Ascending aorta (tissue), 2 donors: Measurements from ENCODE around the gene POU2F2. TPM values are rescaled to one million over a fixed set of nuclear protein-coding genes. Genes with fewer than 3 reads are reported as not detected.

ENCODE experiments used
- DNase-seq, 2 donors: peaks; one replicate each; pipeline ENCODE4 v3.0.0-alpha.2; 2019; ENCODE audit warnings: low spot score in 2 of 2
- H3K27ac ChIP-seq, 2 donors: fragments of 200-600 bp; sonication (generic); one replicate each; pipeline ENCODE4 v1.5.1; 2016 to 2017; ENCODE audit warnings: mild to moderate bottlenecking in 1 of 2
- H3K27me3 ChIP-seq: fragments of 200-600 bp; sonication (generic); one replicate; pipeline ENCODE4 v1.5.1; 2017
- H3K36me3 ChIP-seq, 2 donors: fragments of 200-600 bp; sonication (generic); one replicate each; pipeline ENCODE4 v1.5.1; 2016
- H3K4me1 ChIP-seq, 2 donors: fragments of 200-600 bp; sonication (generic); one replicate each; pipeline ENCODE4 v1.5.1; 2016 to 2017; ENCODE audit warnings: mild to moderate bottlenecking in 1 of 2
- H3K4me3 ChIP-seq, 2 donors: fragments of 200-600 bp; sonication (generic); one replicate each; pipeline ENCODE4 v1.5.1; 2016 to 2017; ENCODE audit warnings: mild to moderate bottlenecking in 1 of 2
- H3K9me3 ChIP-seq, 2 donors: fragments of 200-600 bp; sonication (generic); one replicate each; pipeline ENCODE4 v1.5.1; 2016
- CTCF ChIP-seq, 3 experiments: fragments of 200-600 bp in 2 of 3; fragments of 450-650 bp in 1 of 3; sonication (generic) in 2 of 3; IDR thresholded peaks; one replicate each; pipeline ENCODE4 v1.5.1; 2016 to 2019; ENCODE audit warnings: antibody characterized with exemption in 3 of 3, mild to moderate bottlenecking in 1 of 3, moderate library complexity in 1 of 3
- intact Hi-C: fragments of 100-400 bp; cut with DNase I; formaldehyde crosslinking; loops from one replicate; pipeline ENCODE4 v1.15.1; 2023
- total RNA-seq: library from RNA; depleted of rRNA; stranded (reverse); fragments of >200 nt; gene quantifications from one replicate; pipeline ENCODE4 v1.1.0, GENCODE V29; 2016

The POU2F2 gene
- total RNA-seq, 1 donor from 2014 or later: not detected

GRCh38 chr19:42079886-42080763, 52.1 kb downstream of the POU2F2 start:
- H3K9me3 ChIP-seq: no peaks in the 10 kb centered on the region
- TF ChIP-seq CTCF (IDR thresholded peaks at IDR 0.05): no peak
- intact Hi-C loops: loop anchor here (5.0 to 10.0 kb wide), 8 partner anchors 142 to 815 kb away; partner anchors contain the start of genes ARHGEF1, DMAC2, GSK3A and HNRNPUL1
- no peak overlapping the region for H3K27ac ChIP-seq
- no peak for DNase-seq
- H3K36me3 ChIP-seq: peaks cover 37 to 55% of the 10 kb centered on the region in 2 donors
- H3K27me3 ChIP-seq: no peaks in the 10 kb centered on the region
- no peak overlapping the region for H3K4me3 ChIP-seq
- peaks cover 5 to 10% of the 10 kb centered on the region in 2 donors for H3K4me1 ChIP-seq

GRCh38 chr19:42079276-42079669, 53.0 kb downstream of the POU2F2 start:
- intact Hi-C loops: loop anchor here (5.0 to 10.0 kb wide), 8 partner anchors 143 to 814 kb away; partner anchors contain the start of genes ARHGEF1, DMAC2, GSK3A and HNRNPUL1
- Histone ChIP-seq H3K27me3 (no peaks in the 10 kb centered on the region), H3K4me1 (peaks cover 5 to 15% of the 10 kb centered on the region in 2 donors), H3K36me3 (peaks cover 37 to 55% of the 10 kb centered on the region in 2 donors), H3K9me3 (no peaks in the 10 kb centered on the region), H3K4me3 (no peak overlapping the region), H3K27ac (no peak overlapping the region)
- TF ChIP-seq CTCF (IDR thresholded peaks at IDR 0.05): no peak
- no peak for DNase-seq

GRCh38 chr19:42078538-42079275, 53.5 kb downstream of the POU2F2 start:
- peaks cover 37 to 49% of the 10 kb centered on the region in 2 donors for H3K36me3 ChIP-seq
- intact Hi-C loops: loop anchor here (5.0 to 10.0 kb wide), 8 partner anchors 144 to 814 kb away; partner anchors contain the start of genes ARHGEF1, DMAC2, GSK3A and HNRNPUL1
- H3K4me1 ChIP-seq: peaks cover 5 to 15% of the 10 kb centered on the region in 2 donors
- H3K9me3 ChIP-seq: no peaks in the 10 kb centered on the region
- TF ChIP-seq CTCF (IDR thresholded peaks at IDR 0.05): no peak
- no peak overlapping the region for H3K4me3 ChIP-seq
- no peak overlapping the region for H3K27ac ChIP-seq
- no peaks in the 10 kb centered on the region for H3K27me3 ChIP-seq
- DNase-seq: no peak

- H3K27ac ChIP-seq: no peak overlapping the region
- DNase-seq: no peak
- peaks cover 37 to 46% of the 10 kb centered on the region in 2 donors for H3K36me3 ChIP-seq
- H3K27me3 ChIP-seq: no peaks in the 10 kb centered on the region
- intact Hi-C loops: loop anchor here (5.0 to 10.0 kb wide), 8 partner anchors 144 to 813 kb away; partner anchors contain the start of genes ARHGEF1, DMAC2, GSK3A and HNRNPUL1
- H3K4me3 ChIP-seq: no peak overlapping the region
- H3K4me1 ChIP-seq: peaks cover 5 to 15% of the 10 kb centered on the region in 2 donors
- no peaks in the 10 kb centered on the region for H3K9me3 ChIP-seq
- TF ChIP-seq CTCF (IDR thresholded peaks at IDR 0.05): no peak
Measured at GRCh38 chr19:42078058-42078457, 54.2 kb downstream of the POU2F2 start.

GRCh38 chr19:42076380-42076944, 55.8 kb downstream of the POU2F2 start:
- peaks cover 30 to 32% of the 10 kb centered on the region in 2 donors for H3K36me3 ChIP-seq
- peaks cover 5 to 15% of the 10 kb centered on the region in 2 donors for H3K4me1 ChIP-seq
- peak overlapping the region; percentile 93 for H3K27ac ChIP-seq
- no peaks in the 10 kb centered on the region for H3K9me3 ChIP-seq
- TF ChIP-seq CTCF (IDR thresholded peaks at IDR 0.05): no peak
- peak in 1 of 2 donors; percentile 75 for DNase-seq
- intact Hi-C loops: loop anchor here (5.0 to 10.0 kb wide), 8 partner anchors 146 to 812 kb away; partner anchors contain the start of genes ARHGEF1, DMAC2, GSK3A and HNRNPUL1
- peak overlapping the region; percentile 62 to 84 for H3K4me3 ChIP-seq
- H3K27me3 ChIP-seq: no peaks in the 10 kb centered on the region
